ENCODE results near the gene RNF215.

DNA sequence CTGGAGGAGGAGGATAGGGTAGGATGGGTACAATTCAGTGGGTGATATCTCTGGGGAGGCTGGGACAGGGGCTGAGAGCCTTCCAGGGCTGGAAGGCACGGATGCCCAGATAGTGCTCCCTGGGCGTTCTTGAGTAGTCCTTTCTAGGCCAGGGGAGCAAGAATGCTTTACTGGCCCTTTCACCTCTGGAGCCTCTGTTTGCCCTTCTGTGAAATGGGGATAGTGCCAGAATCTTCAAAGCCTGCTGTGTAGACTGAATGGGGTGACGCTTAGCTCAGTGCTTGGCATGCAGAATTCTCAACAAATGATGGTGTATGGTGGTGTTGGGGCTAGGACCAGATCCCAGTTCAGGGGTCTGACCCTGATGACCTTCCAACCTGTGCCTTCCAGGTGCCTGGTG lies 46.0 kb upstream of the RNF215 start:
- TF ChIP-seq CTCF (IDR thresholded peaks at IDR 0.05; ENCODE audit: insufficient read depth, low read length, poor library complexity, severe bottlenecking) (no peak), EZH2phosphoT487 (conservative IDR thresholded peaks at IDR 0.05; ENCODE audit: low read length) (no peak)

All from SU-DHL-6 (cell line).